Measurements from ENCODE around the gene B2M. TPM values are rescaled to one million over a fixed set of nuclear protein-coding genes. Genes with fewer than 3 reads are reported as not detected.

Gene B2M
- total and polyA plus RNA-seq, 2 of the 13 experiments (the other 11 are each of a cell fraction or from before 2014, with no cell fraction given) = 784 to 857 TPM

- TF ChIP-seq DRAP1 (CRISPR knock-in tag; IDR thresholded peaks at IDR 0.05) (peak; percentile 81), REPIN1 (CRISPR knock-in tag; IDR thresholded peaks at IDR 0.05; ENCODE audit: borderline replicate concordance, low read depth) (peak; percentile 93), CCAR2 (optimal IDR thresholded peaks at IDR 0.05; ENCODE audit: low read depth, low read length) (no peak), POLR2A (IDR thresholded peaks at IDR 0.05; ENCODE audit: insufficient read depth in 1 of 2, low read depth in 2 of 2, low read length in 2 of 2) (peak; percentile 96), ARHGAP35 (CRISPR knock-in tag; IDR thresholded peaks at IDR 0.05; ENCODE audit: borderline replicate concordance) (no peak), ZNF17 (CRISPR knock-in tag; IDR thresholded peaks at IDR 0.05) (no peak), RORA (CRISPR knock-in tag; IDR thresholded peaks at IDR 0.05) (no peak), STAT6 (CRISPR knock-in tag; IDR thresholded peaks at IDR 0.05; ENCODE audit: borderline replicate concordance) (peak; percentile 59; the same call in 1 of the 2 replicates), CHD2 (IDR thresholded peaks at IDR 0.05; ENCODE audit: low read depth, low read length) (peak; percentile 60; the same call in 1 of the 2 replicates), ZNF512B (CRISPR knock-in tag; IDR thresholded peaks at IDR 0.05; ENCODE audit: borderline replicate concordance) (no peak), IKZF4 (CRISPR knock-in tag; IDR thresholded peaks at IDR 0.05; ENCODE audit: borderline replicate concordance, low read depth, not compliant biosample characterization) (peak; percentile 62), BCLAF1 (IDR thresholded peaks at IDR 0.05) (no peak), ZNF460 (CRISPR knock-in tag; IDR thresholded peaks at IDR 0.05; ENCODE audit: borderline replicate concordance) (no peak; the same call in 1 of the 2 replicates), ZFP37 (CRISPR knock-in tag; IDR thresholded peaks at IDR 0.05; ENCODE audit: borderline replicate concordance) (peak; percentile 90; the same call in 1 of the 2 replicates), NBN (conservative IDR thresholded peaks at IDR 0.05) (no peak), SNAI1 (CRISPR knock-in tag; IDR thresholded peaks at IDR 0.05; ENCODE audit: borderline replicate concordance) (peak; percentile 65; the same call in 1 of the 2 replicates), ZNF12 (CRISPR knock-in tag; IDR thresholded peaks at IDR 0.05) (peak; percentile 69; the same call in 1 of the 2 replicates), ZBTB21 (CRISPR knock-in tag; IDR thresholded peaks at IDR 0.05) (no peak), FIP1L1 (IDR thresholded peaks at IDR 0.05; ENCODE audit: borderline replicate concordance, insufficient read depth, low read depth, low read length) (no peak)
Measured at GRCh38 chr15:44663410-44664308, 47.7 kb upstream of the B2M start, which contains the start of gene SPG11 (continued).
